Naive B cell (primary cell): Measurements from ENCODE around the gene CHST5. TPM values are rescaled to one million over a fixed set of nuclear protein-coding genes. Genes with fewer than 3 reads are reported as not detected.

ENCODE experiments used
- polyA plus RNA-seq, 6 donors: library from polyadenylated mRNA; unstranded; fragments of 300-500 nt; fragmentation: Illumina TruSeq; gene quantifications; one replicate each; pipeline ENCODE4 v1.2.3, GENCODE V29; 2021; ENCODE audit warnings: low read depth in 6 of 6

The CHST5 gene
- polyA plus RNA-seq, 6 donors from 2014 or later, result not detected

Other genes starting within 250 kb of the CHST5 start
- 10 to 100 TPM; 22.6 to 36.3 (median 31.6) TPM for gene CFDP1, start 102.6 kb downstream of the CHST5 start, polyA plus RNA-seq
- gene TMEM170A, start 71.4 kb downstream of the CHST5 start, polyA plus RNA-seq, result 10 to 100 TPM; 37.3 to 51.2 (median 44.6) TPM
- under 1 TPM in 2 of 6 donors, not detected in 4; 0.15 to 0.17 TPM for gene CHST6, start 40.7 kb downstream of the CHST5 start, polyA plus RNA-seq
- 1 to 10 TPM in 3 of 6 donors, under 1 TPM in 2, not detected in 1; 0.21 to 1.4 (median 1.1) TPM for gene TMEM231, start 20.1 kb upstream of the CHST5 start, polyA plus RNA-seq
- 100 to 1,000 TPM; 251 to 332 (median 315) TPM for gene GABARAPL2, start 30.3 kb upstream of the CHST5 start, polyA plus RNA-seq
- 10 to 100 TPM; 27.4 to 49.7 (median 39.2) TPM for gene ADAT1, start 87.2 kb upstream of the CHST5 start, polyA plus RNA-seq
- 100 to 1,000 TPM; 164 to 243 (median 184) TPM for gene KARS1, start 111.6 kb upstream of the CHST5 start, polyA plus RNA-seq
- gene TERF2IP, start 111.7 kb upstream of the CHST5 start, polyA plus RNA-seq, result 100 to 1,000 TPM in 5 of 6 donors, 10 to 100 TPM in 1; 82.1 to 159 (median 128) TPM
- not detected for gene CPHXL2, start 140.9 kb upstream of the CHST5 start, polyA plus RNA-seq
- under 1 TPM in 1 of 6 donors, not detected in 5; 0.34 TPM for gene DUXB, start 165.4 kb upstream of the CHST5 start, polyA plus RNA-seq
- not detected for gene CPHXL, start 190.4 kb upstream of the CHST5 start, polyA plus RNA-seq